ENCODE data around the gene UCKL1.
"Not testable (repeated sequence)": the region's sequence is repeated elsewhere in the genome, so short reads cannot be mapped to it uniquely, and the experiment has no call there.

Gene UCKL1

GRCh38 chr20:63972312-63973159 lies 16.3 kb upstream of the UCKL1 start:
- DNase-seq (ENCODE audit: low read depth in 1 of 2, low spot score in 1 of 2), result no peak

GRCh38 chr20:63971960-63972311 lies 15.7 kb upstream of the UCKL1 start:
- not testable (repeated sequence) for DNase-seq (ENCODE audit: low read depth in 1 of 2, low spot score in 1 of 2)

GRCh38 chr20:63970714-63971431 lies 14.7 kb upstream of the UCKL1 start:
- DNase-seq (ENCODE audit: low read depth in 1 of 2, low spot score in 1 of 2), result no peak

GRCh38 chr20:63969838-63970713 lies 13.9 kb upstream of the UCKL1 start, which contains the start of gene ZNF512B:
TSS of gene ZNF512B (minus strand) at chr20:63969930. CDS start at chr20:63967950, 1,980 bp downstream.
- DNase-seq (ENCODE audit: low read depth in 1 of 2, low spot score in 1 of 2), result no peak

- DNase-seq (ENCODE audit: low read depth in 1 of 2, low spot score in 1 of 2), result no peak
Measured at GRCh38 chr20:63968928-63969760, 12.9 kb upstream of the UCKL1 start.

- no peak for DNase-seq (ENCODE audit: low read depth in 1 of 2, low spot score in 1 of 2)
Measured at GRCh38 chr20:63968136-63968927, 12.1 kb upstream of the UCKL1 start.

GRCh38 chr20:63967330-63968135 lies 11.3 kb upstream of the UCKL1 start:
- DNase-seq (ENCODE audit: low read depth in 1 of 2, low spot score in 1 of 2), result no peak

GRCh38 chr20:63966944-63967322 lies 10.7 kb upstream of the UCKL1 start:
- DNase-seq (ENCODE audit: low read depth in 1 of 2, low spot score in 1 of 2), result no peak

GRCh38 chr20:63966172-63966943 lies 10.1 kb upstream of the UCKL1 start:
- DNase-seq (ENCODE audit: low read depth in 1 of 2, low spot score in 1 of 2), result no peak

GRCh38 chr20:63964412-63964811 lies 8.2 kb upstream of the UCKL1 start:
- DNase-seq (ENCODE audit: low read depth in 1 of 2, low spot score in 1 of 2), result no peak

GRCh38 chr20:63963784-63964301 lies 7.6 kb upstream of the UCKL1 start:
- DNase-seq (ENCODE audit: low read depth in 1 of 2, low spot score in 1 of 2), result no peak

GRCh38 chr20:63963348-63963741 lies 7.1 kb upstream of the UCKL1 start:
- no peak for DNase-seq (ENCODE audit: low read depth in 1 of 2, low spot score in 1 of 2)

GRCh38 chr20:63962426-63963347 lies 6.5 kb upstream of the UCKL1 start:
- no peak for DNase-seq (ENCODE audit: low read depth in 1 of 2, low spot score in 1 of 2)

- DNase-seq (ENCODE audit: low read depth in 1 of 2, low spot score in 1 of 2), result no peak
Measured at GRCh38 chr20:63961664-63962425, 5.6 kb upstream of the UCKL1 start.

- DNase-seq (ENCODE audit: low read depth in 1 of 2, low spot score in 1 of 2), result not testable (repeated sequence)
Measured at GRCh38 chr20:63960654-63961621, 4.7 kb upstream of the UCKL1 start.
